ENCODE data around the gene NLE1. TPM values are rescaled to one million over a fixed set of nuclear protein-coding genes. Genes with fewer than 3 reads are reported as not detected.

NLE1 gene
- total and polyA plus RNA-seq, 4 donors, result 2.1 to 7.7 (median 5.8) TPM

- no peak for TF ChIP-seq ZBTB33 (IDR thresholded peaks at IDR 0.05)
- Histone ChIP-seq H3K27me3 (ENCODE audit: control insufficient read depth in 4 of 4, insufficient read depth in 4 of 4, low read length in 3 of 4) (no peaks in the 10 kb centered on the region), H3K27ac (ENCODE audit: low read depth in 1 of 2, low read length in 2 of 2) (no peak overlapping the region), H3K9me3 (ENCODE audit: control insufficient read depth in 4 of 4, low read length in 3 of 4) (no peaks in the 10 kb centered on the region), H3K4me1 (ENCODE audit: control insufficient read depth in 4 of 4, insufficient read depth in 4 of 4, low read length in 3 of 4) (peaks cover 0 to 5% (median 3%) of the 10 kb centered on the region in 4 donors), H3K36me3 (ENCODE audit: control insufficient read depth in 4 of 4, insufficient read depth in 3 of 4, low read depth in 1 of 4, low read length in 3 of 4) (no peaks in the 10 kb centered on the region), H3K9ac (ENCODE audit: low read depth in 1 of 2, low read length in 2 of 2) (no peak overlapping the region), H3K4me3 (ENCODE audit: low read depth in 1 of 3, low read length in 3 of 3) (no peak overlapping the region)
- DNase-seq (ENCODE audit: low spot score), result no peak
- 75% methylated on average over 4 of the region's 4 CpGs for WGBS
Measured at GRCh38 chr17:35146214-35146833, 4.2 kb upstream of the NLE1 start.

DNA sequence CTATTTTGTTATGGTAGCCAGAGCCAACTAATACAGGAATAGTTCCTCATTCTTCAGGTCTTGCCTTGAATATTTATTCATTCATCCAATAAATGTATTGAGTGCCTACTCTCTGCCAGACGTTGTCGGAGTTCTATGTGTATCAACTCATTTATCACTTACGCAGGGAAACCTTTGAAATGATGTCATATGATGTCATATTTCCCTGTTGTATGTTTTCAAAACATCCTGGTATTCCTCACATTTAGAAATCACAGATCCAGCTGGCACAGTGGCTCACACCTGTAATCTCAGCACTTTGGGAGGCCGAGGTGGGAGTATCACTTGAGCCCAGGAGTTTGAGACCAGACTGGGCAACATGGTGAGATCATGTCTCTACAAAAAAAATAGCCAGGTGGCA is 2.7 kb upstream of the NLE1 start:
- WGBS, result 85% methylated on average over 4 of the region's 4 CpGs

More for the DNA sequence above, 2.7 kb upstream of the NLE1 start:
- no peak overlapping the region for H3K27ac ChIP-seq (ENCODE audit: low read depth in 1 of 2, low read length in 2 of 2)
- H3K9me3 ChIP-seq (ENCODE audit: control insufficient read depth in 4 of 4, low read length in 3 of 4), result no peaks in the 10 kb centered on the region
- no peak for DNase-seq (ENCODE audit: low spot score)
- TF ChIP-seq GABPA (IDR thresholded peaks at IDR 0.05 in 1 of 2, conservative IDR thresholded peaks at IDR 0.05 in 1 of 2) (no peak), ZBTB33 (IDR thresholded peaks at IDR 0.05) (no peak), MAX (IDR thresholded peaks at IDR 0.05) (no peak), JUND (IDR thresholded peaks at IDR 0.05) (no peak), RAD21 (IDR thresholded peaks at IDR 0.05) (no peak), NR2F2 (IDR thresholded peaks at IDR 0.05) (no peak), SP1 (IDR thresholded peaks at IDR 0.05) (no peak)
- TF ChIP-seq, protein P1, sequence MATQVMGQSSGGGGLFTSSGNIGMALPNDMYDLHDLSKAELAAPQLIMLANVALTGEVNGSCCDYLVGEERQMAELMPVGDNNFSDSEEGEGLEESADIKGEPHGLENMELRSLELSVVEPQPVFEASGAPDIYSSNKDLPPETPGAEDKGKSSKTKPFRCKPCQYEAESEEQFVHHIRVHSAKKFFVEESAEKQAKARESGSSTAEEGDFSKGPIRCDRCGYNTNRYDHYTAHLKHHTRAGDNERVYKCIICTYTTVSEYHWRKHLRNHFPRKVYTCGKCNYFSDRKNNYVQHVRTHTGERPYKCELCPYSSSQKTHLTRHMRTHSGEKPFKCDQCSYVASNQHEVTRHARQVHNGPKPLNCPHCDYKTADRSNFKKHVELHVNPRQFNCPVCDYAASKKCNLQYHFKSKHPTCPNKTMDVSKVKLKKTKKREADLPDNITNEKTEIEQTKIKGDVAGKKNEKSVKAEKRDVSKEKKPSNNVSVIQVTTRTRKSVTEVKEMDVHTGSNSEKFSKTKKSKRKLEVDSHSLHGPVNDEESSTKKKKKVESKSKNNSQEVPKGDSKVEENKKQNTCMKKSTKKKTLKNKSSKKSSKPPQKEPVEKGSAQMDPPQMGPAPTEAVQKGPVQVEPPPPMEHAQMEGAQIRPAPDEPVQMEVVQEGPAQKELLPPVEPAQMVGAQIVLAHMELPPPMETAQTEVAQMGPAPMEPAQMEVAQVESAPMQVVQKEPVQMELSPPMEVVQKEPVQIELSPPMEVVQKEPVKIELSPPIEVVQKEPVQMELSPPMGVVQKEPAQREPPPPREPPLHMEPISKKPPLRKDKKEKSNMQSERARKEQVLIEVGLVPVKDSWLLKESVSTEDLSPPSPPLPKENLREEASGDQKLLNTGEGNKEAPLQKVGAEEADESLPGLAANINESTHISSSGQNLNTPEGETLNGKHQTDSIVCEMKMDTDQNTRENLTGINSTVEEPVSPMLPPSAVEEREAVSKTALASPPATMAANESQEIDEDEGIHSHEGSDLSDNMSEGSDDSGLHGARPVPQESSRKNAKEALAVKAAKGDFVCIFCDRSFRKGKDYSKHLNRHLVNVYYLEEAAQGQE (IDR thresholded peaks at IDR 0.05), result no peak
- peaks cover 0 to 10% (median 8%) of the 10 kb centered on the region in 4 donors for H3K4me1 ChIP-seq (ENCODE audit: control insufficient read depth in 4 of 4, insufficient read depth in 4 of 4, low read length in 3 of 4)
- no peak overlapping the region for H3K9ac ChIP-seq (ENCODE audit: low read depth in 1 of 2, low read length in 2 of 2)
- H3K4me3 ChIP-seq (ENCODE audit: low read depth in 1 of 3, low read length in 3 of 3), result no peak overlapping the region
- H3K36me3 ChIP-seq (ENCODE audit: control insufficient read depth in 4 of 4, insufficient read depth in 3 of 4, low read depth in 1 of 4, low read length in 3 of 4), result peaks cover 0 to under 1% (median 0%) of the 10 kb centered on the region in 4 donors
- H3K27me3 ChIP-seq (ENCODE audit: control insufficient read depth in 4 of 4, insufficient read depth in 4 of 4, low read length in 3 of 4), result no peaks in the 10 kb centered on the region

Measured in liver (tissue), 9 donors.